GM19438 (cell line): ENCODE results near the gene PACS1.
"Not testable (repeated sequence)": the region's sequence is repeated elsewhere in the genome, so short reads cannot be mapped to it uniquely, and the experiment has no call there.

Experiments
- ATAC-seq: cut with Tn5 transposase; IDR thresholded peaks from one replicate; pipeline ENCODE4 v1.9.1; 2021; ENCODE audit warnings: low read depth; ENCODE audit not compliant: unreplicated experiment

Gene PACS1

GRCh38 chr11:66239998-66240780, 170.1 kb downstream of the PACS1 start:
- ATAC-seq = no peak

GRCh38 chr11:66240781-66241136, 170.7 kb downstream of the PACS1 start:
- ATAC-seq = no peak

- ATAC-seq = no peak
Observed at GRCh38 chr11:66242095-66242765, 172.2 kb downstream of the PACS1 start.

- no peak for ATAC-seq
Observed at GRCh38 chr11:66243782-66244535, 173.9 kb downstream of the PACS1 start.

- no peak for ATAC-seq
Observed at GRCh38 chr11:66247295-66247694, 177.2 kb downstream of the PACS1 start.

- no peak for ATAC-seq
Observed at GRCh38 chr11:66247801-66248200, 177.7 kb downstream of the PACS1 start.

GRCh38 chr11:66248903-66249302, 178.8 kb downstream of the PACS1 start:
- ATAC-seq = no peak

- no peak for ATAC-seq
Observed at GRCh38 chr11:66251809-66252208, 181.7 kb downstream of the PACS1 start.

- not testable (repeated sequence) for ATAC-seq
Observed at GRCh38 chr11:66253081-66253480, 183.0 kb downstream of the PACS1 start.

GRCh38 chr11:66258473-66258893, 188.4 kb downstream of the PACS1 start:
- ATAC-seq = no peak

- no peak for ATAC-seq
Observed at GRCh38 chr11:66259225-66259624, 189.2 kb downstream of the PACS1 start.

GRCh38 chr11:66259956-66260355, 189.9 kb downstream of the PACS1 start:
- no peak for ATAC-seq

- no peak for ATAC-seq
Observed at GRCh38 chr11:66261578-66261977, 191.5 kb downstream of the PACS1 start.

- no peak for ATAC-seq
Observed at GRCh38 chr11:66262191-66262590, 192.1 kb downstream of the PACS1 start.

- ATAC-seq = no peak
Observed at GRCh38 chr11:66262696-66263095, 192.6 kb downstream of the PACS1 start.

- ATAC-seq = no peak
Observed at GRCh38 chr11:66263231-66263630, 193.2 kb downstream of the PACS1 start.

- ATAC-seq = no peak
Observed at GRCh38 chr11:66263785-66264184, 193.7 kb downstream of the PACS1 start.

- no peak for ATAC-seq
Observed at GRCh38 chr11:66264383-66264782, 194.3 kb downstream of the PACS1 start.

- no peak for ATAC-seq
Observed at GRCh38 chr11:66264914-66265313, 194.8 kb downstream of the PACS1 start.

GRCh38 chr11:66265531-66266377, 195.7 kb downstream of the PACS1 start:
- no peak for ATAC-seq
